NB4 (cell line): ENCODE results near the gene CYP46A1.

ENCODE experiments used
- POLR2A ChIP-seq: IDR thresholded peaks from 2 replicates; pipeline ENCODE4 v1.6.1; 2011; ENCODE audit warnings: mild to moderate bottlenecking; ENCODE audit not compliant: insufficient read length; ENCODE audit errors: extremely low read depth
- TF ChIP-seq, protein P1 (sequence below): IDR thresholded peaks from one replicate; pipeline ENCODE4 v1.5.1; 2012; ENCODE audit warnings: low read depth, low read length
- TF ChIP-seq, protein P2 (sequence below): IDR thresholded peaks from 2 replicates; pipeline ENCODE4 v1.6.1; 2011; ENCODE audit warnings: low read depth, low read length

DNA sequence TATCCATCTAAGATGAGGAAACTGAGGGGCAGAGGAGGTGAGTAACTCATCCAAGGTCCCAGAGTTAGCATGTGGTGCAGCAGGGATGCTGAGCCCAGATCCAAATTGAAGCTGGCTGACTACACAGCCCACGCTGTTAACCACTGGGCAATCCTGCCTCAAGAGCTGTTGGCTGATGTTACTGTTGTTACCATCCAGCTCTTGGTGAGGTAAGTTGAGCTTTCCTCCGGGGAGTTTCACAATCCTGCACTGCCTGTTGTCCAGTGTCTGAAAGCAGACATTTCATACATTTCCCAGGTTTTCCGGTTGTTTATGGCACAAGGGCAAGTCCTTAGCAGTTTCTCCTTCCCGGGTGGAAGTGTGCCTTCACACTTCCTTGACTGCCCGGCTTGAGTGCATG lies 14.5 kb downstream of the CYP46A1 start:
- TF ChIP-seq, protein P1, sequence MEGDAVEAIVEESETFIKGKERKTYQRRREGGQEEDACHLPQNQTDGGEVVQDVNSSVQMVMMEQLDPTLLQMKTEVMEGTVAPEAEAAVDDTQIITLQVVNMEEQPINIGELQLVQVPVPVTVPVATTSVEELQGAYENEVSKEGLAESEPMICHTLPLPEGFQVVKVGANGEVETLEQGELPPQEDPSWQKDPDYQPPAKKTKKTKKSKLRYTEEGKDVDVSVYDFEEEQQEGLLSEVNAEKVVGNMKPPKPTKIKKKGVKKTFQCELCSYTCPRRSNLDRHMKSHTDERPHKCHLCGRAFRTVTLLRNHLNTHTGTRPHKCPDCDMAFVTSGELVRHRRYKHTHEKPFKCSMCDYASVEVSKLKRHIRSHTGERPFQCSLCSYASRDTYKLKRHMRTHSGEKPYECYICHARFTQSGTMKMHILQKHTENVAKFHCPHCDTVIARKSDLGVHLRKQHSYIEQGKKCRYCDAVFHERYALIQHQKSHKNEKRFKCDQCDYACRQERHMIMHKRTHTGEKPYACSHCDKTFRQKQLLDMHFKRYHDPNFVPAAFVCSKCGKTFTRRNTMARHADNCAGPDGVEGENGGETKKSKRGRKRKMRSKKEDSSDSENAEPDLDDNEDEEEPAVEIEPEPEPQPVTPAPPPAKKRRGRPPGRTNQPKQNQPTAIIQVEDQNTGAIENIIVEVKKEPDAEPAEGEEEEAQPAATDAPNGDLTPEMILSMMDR, result no peak
- TF ChIP-seq, protein P2, sequence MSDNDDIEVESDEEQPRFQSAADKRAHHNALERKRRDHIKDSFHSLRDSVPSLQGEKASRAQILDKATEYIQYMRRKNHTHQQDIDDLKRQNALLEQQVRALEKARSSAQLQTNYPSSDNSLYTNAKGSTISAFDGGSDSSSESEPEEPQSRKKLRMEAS, result no peak
- TF ChIP-seq POLR2A, result no peak
